Measurements from ENCODE around the gene TUT4. TPM values are rescaled to one million over a fixed set of nuclear protein-coding genes. Genes with fewer than 3 reads are reported as not detected.

TUT4 gene
- total RNA-seq, 1 experiment from 2014 or later, result 37.4 TPM

DNA sequence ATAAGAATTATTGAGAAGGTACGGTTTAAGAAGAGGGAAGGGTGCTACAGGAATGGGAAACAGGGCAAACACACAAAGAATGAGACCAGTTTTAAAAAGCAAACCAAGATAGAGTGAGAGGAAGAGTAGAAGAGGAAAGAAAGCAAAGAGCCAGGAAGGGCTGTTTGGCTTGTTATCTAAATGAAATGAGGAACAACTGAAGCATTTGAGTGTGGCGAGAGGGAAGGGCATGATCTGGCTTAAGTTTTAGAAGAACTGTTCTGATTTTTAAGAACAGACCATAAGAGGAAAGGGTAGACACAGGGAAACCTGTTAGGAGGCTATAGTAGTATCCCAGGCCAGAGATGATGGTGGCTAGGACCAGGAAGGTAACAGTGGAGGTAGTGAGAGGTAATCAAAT, 73.8 kb downstream of the TUT4 start:
- intact Hi-C loops (cut with micrococcal nuclease), result no loop called here

DNA sequence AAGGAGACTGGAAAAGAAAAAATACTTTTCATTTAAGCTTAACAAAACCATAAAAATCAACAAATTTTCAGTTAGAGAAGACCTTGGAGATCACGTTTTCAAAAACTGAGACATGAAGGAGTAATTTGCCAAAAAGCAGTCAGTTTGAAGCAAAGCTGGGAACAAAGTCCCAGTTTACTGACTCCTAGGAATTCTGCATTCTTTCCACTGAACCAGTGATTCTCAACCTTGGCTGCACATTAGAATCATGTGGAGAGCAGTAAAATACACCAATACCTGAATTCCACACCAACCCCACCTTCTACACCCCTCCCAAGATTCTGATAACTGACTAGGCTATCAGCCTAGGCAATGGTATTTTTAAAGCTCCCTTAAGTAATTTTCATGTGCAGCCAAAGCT, 75.0 kb downstream of the TUT4 start:
- ChIA-PET POLR2A (ENCODE audit: unreplicated experiment) (no interaction called here), CTCF (no interaction called here)
- Histone ChIP-seq H3K9me2 (replicated peaks; ENCODE audit: low read length) (no peaks in the 10 kb centered on the region), H3F3A (ENCODE audit: low read length, unreplicated experiment) (no peaks in the 10 kb centered on the region), H3K9ac (ENCODE audit: low read length) (no peak overlapping the region), H3K27ac (ENCODE audit: low read length) (no peak overlapping the region), H3K4me2 (ENCODE audit: low read length) (no peak overlapping the region), H3K27me3 (ENCODE audit: low read length) (no peaks in the 10 kb centered on the region), H3K36me3 (ENCODE audit: low read depth, low read length) (no peaks in the 10 kb centered on the region; the same call in 1 of the 2 replicates), H3K79me2 (ENCODE audit: low read length) (no peaks in the 10 kb centered on the region), H3K4me1 (ENCODE audit: insufficient read depth, low read length) (no peaks in the 10 kb centered on the region), H3K9me3 (ENCODE audit: low read length) (no peaks in the 10 kb centered on the region), H3K4me3 (ENCODE audit: low read length) (no peak overlapping the region), H4K20me1 (ENCODE audit: low read length) (no peaks in the 10 kb centered on the region), H2AFZ (ENCODE audit: low read length) (no peak overlapping the region)
- DNase-seq (no peak), ATAC-seq (no peak)
- TF ChIP-seq, protein P1, sequence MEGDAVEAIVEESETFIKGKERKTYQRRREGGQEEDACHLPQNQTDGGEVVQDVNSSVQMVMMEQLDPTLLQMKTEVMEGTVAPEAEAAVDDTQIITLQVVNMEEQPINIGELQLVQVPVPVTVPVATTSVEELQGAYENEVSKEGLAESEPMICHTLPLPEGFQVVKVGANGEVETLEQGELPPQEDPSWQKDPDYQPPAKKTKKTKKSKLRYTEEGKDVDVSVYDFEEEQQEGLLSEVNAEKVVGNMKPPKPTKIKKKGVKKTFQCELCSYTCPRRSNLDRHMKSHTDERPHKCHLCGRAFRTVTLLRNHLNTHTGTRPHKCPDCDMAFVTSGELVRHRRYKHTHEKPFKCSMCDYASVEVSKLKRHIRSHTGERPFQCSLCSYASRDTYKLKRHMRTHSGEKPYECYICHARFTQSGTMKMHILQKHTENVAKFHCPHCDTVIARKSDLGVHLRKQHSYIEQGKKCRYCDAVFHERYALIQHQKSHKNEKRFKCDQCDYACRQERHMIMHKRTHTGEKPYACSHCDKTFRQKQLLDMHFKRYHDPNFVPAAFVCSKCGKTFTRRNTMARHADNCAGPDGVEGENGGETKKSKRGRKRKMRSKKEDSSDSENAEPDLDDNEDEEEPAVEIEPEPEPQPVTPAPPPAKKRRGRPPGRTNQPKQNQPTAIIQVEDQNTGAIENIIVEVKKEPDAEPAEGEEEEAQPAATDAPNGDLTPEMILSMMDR (conservative IDR thresholded peaks at IDR 0.05; ENCODE audit: low read depth, low read length), result no peak
- no peak for TF ChIP-seq EZH2phosphoT487 (IDR thresholded peaks at IDR 0.05; ENCODE audit: borderline replicate concordance, low read length)
- no peak for TF ChIP-seq EZH2 (IDR thresholded peaks at IDR 0.05; ENCODE audit: low read length, unreplicated experiment)
- intact Hi-C loops (cut with micrococcal nuclease), result no loop called here
- BruUV-seq (replicated peaks), result no TSS peak

More for the DNA sequence above, 73.8 kb downstream of the TUT4 start:
- TF ChIP-seq EZH2phosphoT487 (IDR thresholded peaks at IDR 0.05; ENCODE audit: borderline replicate concordance, low read length) (no peak), EZH2 (IDR thresholded peaks at IDR 0.05; ENCODE audit: low read length, unreplicated experiment) (no peak)
- TF ChIP-seq, protein P1 (conservative IDR thresholded peaks at IDR 0.05; ENCODE audit: low read depth, low read length), result no peak
- CTCF ChIA-PET, result no interaction called here
- no peak for DNase-seq
- Histone ChIP-seq H2AFZ (ENCODE audit: low read length) (no peak overlapping the region), H3K79me2 (ENCODE audit: low read length) (no peaks in the 10 kb centered on the region), H3K4me2 (ENCODE audit: low read length) (no peak overlapping the region), H3F3A (ENCODE audit: low read length, unreplicated experiment) (no peaks in the 10 kb centered on the region), H3K9me2 (replicated peaks; ENCODE audit: low read length) (no peaks in the 10 kb centered on the region), H3K36me3 (ENCODE audit: low read depth, low read length) (no peaks in the 10 kb centered on the region; the same call in 1 of the 2 replicates), H3K9me3 (ENCODE audit: low read length) (no peaks in the 10 kb centered on the region), H4K20me1 (ENCODE audit: low read length) (no peaks in the 10 kb centered on the region), H3K9ac (ENCODE audit: low read length) (no peak overlapping the region), H3K4me1 (ENCODE audit: insufficient read depth, low read length) (no peaks in the 10 kb centered on the region), H3K27me3 (ENCODE audit: low read length) (no peaks in the 10 kb centered on the region), H3K4me3 (ENCODE audit: low read length) (no peak overlapping the region), H3K27ac (ENCODE audit: low read length) (no peak overlapping the region)
- POLR2A ChIA-PET (ENCODE audit: unreplicated experiment), result no interaction called here
- BruUV-seq (replicated peaks), result no TSS peak
- ATAC-seq, result no peak

DNA sequence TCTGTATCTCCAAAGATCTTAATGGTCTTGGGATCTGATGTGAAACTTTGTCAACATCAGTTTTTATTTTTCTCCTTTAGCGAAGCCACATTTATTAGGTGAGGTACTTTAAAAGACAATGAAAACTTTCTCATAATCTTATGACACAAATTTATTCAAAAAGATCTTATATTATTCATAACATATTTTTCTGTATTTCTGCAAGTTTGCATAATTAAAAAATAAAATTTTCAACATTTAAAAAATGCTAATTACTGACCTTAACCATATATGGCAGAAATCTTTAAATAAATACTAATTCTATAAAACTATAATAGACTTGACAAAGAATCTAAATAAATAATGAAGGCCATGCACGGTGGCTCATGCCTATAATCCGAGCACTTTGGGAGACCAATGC, 75.9 kb downstream of the TUT4 start:
- Histone ChIP-seq H3K4me1 (ENCODE audit: insufficient read depth, low read length) (no peaks in the 10 kb centered on the region), H3K27ac (ENCODE audit: low read length) (no peak overlapping the region), H3K9me3 (ENCODE audit: low read length) (no peaks in the 10 kb centered on the region), H3K79me2 (ENCODE audit: low read length) (no peaks in the 10 kb centered on the region), H3K4me2 (ENCODE audit: low read length) (no peak overlapping the region), H3F3A (ENCODE audit: low read length, unreplicated experiment) (no peaks in the 10 kb centered on the region), H3K4me3 (ENCODE audit: low read length) (no peak overlapping the region), H3K36me3 (ENCODE audit: low read depth, low read length) (no peaks in the 10 kb centered on the region; the same call in 1 of the 2 replicates), H3K9me2 (replicated peaks; ENCODE audit: low read length) (no peaks in the 10 kb centered on the region), H2AFZ (ENCODE audit: low read length) (no peak overlapping the region), H3K27me3 (ENCODE audit: low read length) (no peaks in the 10 kb centered on the region), H3K9ac (ENCODE audit: low read length) (no peak overlapping the region), H4K20me1 (ENCODE audit: low read length) (no peaks in the 10 kb centered on the region)
- TF ChIP-seq EZH2phosphoT487 (IDR thresholded peaks at IDR 0.05; ENCODE audit: borderline replicate concordance, low read length) (no peak), EZH2 (IDR thresholded peaks at IDR 0.05; ENCODE audit: low read length, unreplicated experiment) (no peak)
- TF ChIP-seq, protein P1 (conservative IDR thresholded peaks at IDR 0.05; ENCODE audit: low read depth, low read length), result no peak
- DNase-seq (no peak), ATAC-seq (no peak)
- ChIA-PET CTCF (no interaction called here), POLR2A (ENCODE audit: unreplicated experiment) (no interaction called here)
- intact Hi-C loops (cut with micrococcal nuclease), result no loop called here
- BruUV-seq (replicated peaks), result no TSS peak
